SK-N-SH (cell line): ENCODE measurements around the gene MACROD2. TPM values are rescaled to one million over a fixed set of nuclear protein-coding genes. Genes with fewer than 3 reads are reported as not detected.

ENCODE experiments used
- CTCF ChIA-PET: fragments of 300-600, 350-600 bp; formaldehyde crosslinking; extraction: SDS; loops from one replicate; lab custom pipeline; 2021; lab: Yijun Ruan, JAX
- POLR2A ChIA-PET: fragments of 350-600 bp; sonication (Branson Sonifier 250); formaldehyde crosslinking; extraction: SDS; loops from one replicate; lab custom pipeline; 2020; ENCODE audit warnings: antibody characterized with exemption, inconsistent platforms; lab: Yijun Ruan, JAX
- DNase-seq: peaks from one replicate; pipeline ENCODE4 v3.0.0; 2012
- H2AFZ ChIP-seq: fragments of 200-600 bp; sonication (generic); 2 replicates; pipeline ENCODE4 v1.8.1; 2016; ENCODE audit warnings: antibody characterized with exemption, mild to moderate bottlenecking, low read depth
- H3F3A ChIP-seq: fragments of 200-600 bp; sonication (generic); replicated peaks from 2 replicates; pipeline ENCODE3; 2016; ENCODE audit warnings: antibody characterized with exemption, mild to moderate bottlenecking; ENCODE audit not compliant: insufficient read depth
- H3K27ac ChIP-seq, 2 experiments: fragments of 200-500 bp in 1 of 2; fragments of 200-600 bp in 1 of 2; sonication (Bioruptor generic) in 1 of 2; sonication (generic), shearing (Covaris generic) in 1 of 2; 2 replicates each; pipeline versions ENCODE4 v1.5.1 to v1.6.1; 2014 to 2016; ENCODE audit warnings: low read depth in 2 of 2, inconsistent platforms in 1 of 2, low read length in 1 of 2, mild to moderate bottlenecking in 1 of 2, mixed read lengths in 1 of 2
- H3K27me3 ChIP-seq: fragments of 200-600 bp; sonication (generic), shearing (Covaris generic); 2 replicates; pipeline ENCODE4 v1.6.1; 2016; ENCODE audit warnings: mixed run types; ENCODE audit not compliant: insufficient read depth
- H3K36me3 ChIP-seq, 2 experiments: fragments of 200-500 bp in 1 of 2; fragments of 200-600 bp in 1 of 2; sonication (Bioruptor generic) in 1 of 2; sonication (generic) in 1 of 2; replicated peaks in 1 of 2; 2 replicates each; pipeline versions ENCODE3 to v1.5.1; 2014 to 2016; ENCODE audit warnings: low read length in 1 of 2, mild to moderate bottlenecking in 1 of 2; ENCODE audit not compliant: insufficient read depth in 2 of 2, control insufficient read depth in 1 of 2
- H3K4me1 ChIP-seq, 2 experiments: fragments of 200-500 bp in 1 of 2; fragments of 200-600 bp in 1 of 2; sonication (Bioruptor generic) in 1 of 2; sonication (generic), shearing (Covaris generic) in 1 of 2; 2 replicates each; pipeline versions ENCODE4 v1.5.1 to v1.6.1; 2014 to 2016; ENCODE audit warnings: low read depth in 1 of 2, low read length in 1 of 2, mixed run types in 1 of 2; ENCODE audit not compliant: insufficient read depth in 2 of 2, control insufficient read depth in 1 of 2
- H3K4me2 ChIP-seq: fragments of 200-600 bp; sonication (generic), shearing (Covaris generic); 2 replicates; pipeline ENCODE4 v1.6.1; 2017; ENCODE audit warnings: mixed run types
- H3K4me3 ChIP-seq, 2 experiments: fragments of 200-500 bp in 1 of 2; fragments of 200-600 bp in 1 of 2; sonication (Bioruptor generic) in 1 of 2; sonication (generic), shearing (Covaris generic) in 1 of 2; 2 replicates each; pipeline versions ENCODE4 v1.5.1 to v1.8.1; 2014 to 2016; ENCODE audit warnings: low read depth in 2 of 2, inconsistent platforms in 1 of 2, low read length in 1 of 2, mild to moderate bottlenecking in 1 of 2, mixed read lengths in 1 of 2, moderate library complexity in 1 of 2
- H3K79me2 ChIP-seq: fragments of 200-600 bp; sonication (generic); 2 replicates; pipeline ENCODE4 v1.8.1; 2017; ENCODE audit warnings: mild to moderate bottlenecking; ENCODE audit not compliant: insufficient read depth
- H3K9ac ChIP-seq: fragments of 200-600 bp; sonication (generic); 2 replicates; pipeline ENCODE4 v1.6.1; 2017; ENCODE audit warnings: mixed run types
- H3K9me2 ChIP-seq: fragments of 200-600 bp; sonication (generic); 2 replicates; pipeline ENCODE4 v1.6.1; 2017; ENCODE audit warnings: mixed run types
- H3K9me3 ChIP-seq: fragments of 200-600 bp; sonication (generic); 2 replicates; pipeline ENCODE4 v1.6.1; 2017; ENCODE audit warnings: mixed run types, mild to moderate bottlenecking, moderate library complexity
- H4K20me1 ChIP-seq: fragments of 200-600 bp; sonication (generic); 2 replicates; pipeline ENCODE4 v1.6.1; 2017; ENCODE audit warnings: mild to moderate bottlenecking, mixed run types; ENCODE audit not compliant: insufficient read depth
- CHD2 ChIP-seq: fragments of 150-350 bp; IDR thresholded peaks from 2 replicates; pipeline ENCODE4 v1.6.1; 2018; ENCODE audit warnings: low read length; ENCODE audit not compliant: partially characterized antibody
- EP300 ChIP-seq, 2 experiments: IDR thresholded peaks; 2 replicates each; pipeline versions ENCODE4 v1.4.0 to v1.6.1; 2012; ENCODE audit warnings: borderline replicate concordance in 1 of 2, low read depth in 1 of 2, low read length in 1 of 2
- EZH2phosphoT487 ChIP-seq: fragments of 200-600 bp; sonication (generic); IDR thresholded peaks from 2 replicates; pipeline ENCODE4 v1.6.1; 2017; ENCODE audit warnings: low read depth, mixed run types, mild to moderate bottlenecking, antibody characterized with exemption, moderate library complexity, borderline replicate concordance
- FOSL2 ChIP-seq: IDR thresholded peaks from 2 replicates; pipeline ENCODE4 v1.4.0; 2012; ENCODE audit warnings: low read depth, mild to moderate bottlenecking, moderate library complexity, borderline replicate concordance
- MEF2A ChIP-seq: IDR thresholded peaks from 2 replicates; pipeline ENCODE4 v1.4.0; 2012; ENCODE audit warnings: low read depth, borderline replicate concordance
- POLR2AphosphoS5 ChIP-seq: IDR thresholded peaks from 2 replicates; pipeline ENCODE4 v1.6.1; 2012; ENCODE audit warnings: low read depth, low read length
- SMC3 ChIP-seq: IDR thresholded peaks from 2 replicates; pipeline ENCODE4 v1.6.1; 2012; ENCODE audit warnings: low read depth, low read length, improper control_type of control experiment
- TEAD4 ChIP-seq: IDR thresholded peaks from 2 replicates; pipeline ENCODE4 v1.4.0; 2012; ENCODE audit warnings: mild to moderate bottlenecking, borderline replicate concordance; ENCODE audit not compliant: insufficient read depth
- YY1 ChIP-seq: IDR thresholded peaks from 2 replicates; pipeline ENCODE4 v1.4.0; 2012; ENCODE audit warnings: low read depth, mild to moderate bottlenecking
- WGBS: methylation state at CpG from one replicate; pipeline ENCODE4 v1.1.6; 2017; ENCODE audit warnings: low lambda C conversion rate; 5-methylcytosine and 5-hydroxymethylcytosine counted together
- polyA plus RNA-seq, 3 experiments: library from polyadenylated mRNA; depleted of rRNA; stranded (reverse); fragments of >200 nt; gene quantifications; 2 replicates each; pipeline ENCODE4 v1.2.3, GENCODE V29; 2012
- TF ChIP-seq, protein P1 (sequence below): fragments of 150-350 bp; IDR thresholded peaks from 2 replicates; pipeline ENCODE4 v1.6.1; 2017; ENCODE audit warnings: antibody characterized with exemption, low read length, low read depth, borderline replicate concordance
- TF ChIP-seq, protein P2 (sequence below): IDR thresholded peaks from 2 replicates; pipeline ENCODE4 v1.4.0; 2012; ENCODE audit warnings: low read depth, borderline replicate concordance
- TF ChIP-seq, protein P3 (sequence below): IDR thresholded peaks from 2 replicates; pipeline ENCODE4 v1.4.0; 2012; ENCODE audit warnings: low read depth, borderline replicate concordance

The MACROD2 gene
- polyA plus RNA-seq, 1 of the 3 experiments (the other 2 are of a cell fraction), result 0.33 TPM

DNA sequence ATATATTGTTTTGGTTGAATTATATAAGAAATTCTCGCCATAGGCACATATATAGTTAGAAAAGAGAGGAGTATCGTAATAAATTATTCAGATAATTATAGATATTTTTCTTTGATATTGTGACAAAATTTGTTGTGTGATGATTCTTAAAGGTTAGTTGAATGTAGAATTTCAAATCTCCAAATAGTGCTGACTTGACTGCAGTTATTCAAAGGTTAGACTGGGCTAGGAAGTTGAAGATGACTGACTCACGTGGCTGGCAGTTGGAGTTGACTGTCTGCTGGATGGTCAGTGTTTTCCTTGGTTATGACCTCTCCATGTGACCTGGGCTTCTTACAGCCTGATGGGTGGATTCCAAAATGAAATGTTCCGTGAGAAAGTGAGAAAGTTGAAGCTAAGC lies 286.8 kb downstream of the MACROD2 start (continued):
- TF ChIP-seq, protein P1, sequence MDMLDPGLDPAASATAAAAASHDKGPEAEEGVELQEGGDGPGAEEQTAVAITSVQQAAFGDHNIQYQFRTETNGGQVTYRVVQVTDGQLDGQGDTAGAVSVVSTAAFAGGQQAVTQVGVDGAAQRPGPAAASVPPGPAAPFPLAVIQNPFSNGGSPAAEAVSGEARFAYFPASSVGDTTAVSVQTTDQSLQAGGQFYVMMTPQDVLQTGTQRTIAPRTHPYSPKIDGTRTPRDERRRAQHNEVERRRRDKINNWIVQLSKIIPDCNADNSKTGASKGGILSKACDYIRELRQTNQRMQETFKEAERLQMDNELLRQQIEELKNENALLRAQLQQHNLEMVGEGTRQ, result no peak
- TF ChIP-seq FOSL2, result no peak
- TF ChIP-seq, protein P2, sequence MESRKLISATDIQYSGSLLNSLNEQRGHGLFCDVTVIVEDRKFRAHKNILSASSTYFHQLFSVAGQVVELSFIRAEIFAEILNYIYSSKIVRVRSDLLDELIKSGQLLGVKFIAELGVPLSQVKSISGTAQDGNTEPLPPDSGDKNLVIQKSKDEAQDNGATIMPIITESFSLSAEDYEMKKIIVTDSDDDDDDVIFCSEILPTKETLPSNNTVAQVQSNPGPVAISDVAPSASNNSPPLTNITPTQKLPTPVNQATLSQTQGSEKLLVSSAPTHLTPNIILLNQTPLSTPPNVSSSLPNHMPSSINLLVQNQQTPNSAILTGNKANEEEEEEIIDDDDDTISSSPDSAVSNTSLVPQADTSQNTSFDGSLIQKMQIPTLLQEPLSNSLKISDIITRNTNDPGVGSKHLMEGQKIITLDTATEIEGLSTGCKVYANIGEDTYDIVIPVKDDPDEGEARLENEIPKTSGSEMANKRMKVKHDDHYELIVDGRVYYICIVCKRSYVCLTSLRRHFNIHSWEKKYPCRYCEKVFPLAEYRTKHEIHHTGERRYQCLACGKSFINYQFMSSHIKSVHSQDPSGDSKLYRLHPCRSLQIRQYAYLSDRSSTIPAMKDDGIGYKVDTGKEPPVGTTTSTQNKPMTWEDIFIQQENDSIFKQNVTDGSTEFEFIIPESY, result no peak
- no peak for TF ChIP-seq CHD2
- TF ChIP-seq EP300 (IDR thresholded peaks at IDR 0.05; ENCODE audit: borderline replicate concordance in 1 of 2, low read depth in 1 of 2, low read length in 1 of 2), result no peak
- TF ChIP-seq SMC3, result no peak

DNA sequence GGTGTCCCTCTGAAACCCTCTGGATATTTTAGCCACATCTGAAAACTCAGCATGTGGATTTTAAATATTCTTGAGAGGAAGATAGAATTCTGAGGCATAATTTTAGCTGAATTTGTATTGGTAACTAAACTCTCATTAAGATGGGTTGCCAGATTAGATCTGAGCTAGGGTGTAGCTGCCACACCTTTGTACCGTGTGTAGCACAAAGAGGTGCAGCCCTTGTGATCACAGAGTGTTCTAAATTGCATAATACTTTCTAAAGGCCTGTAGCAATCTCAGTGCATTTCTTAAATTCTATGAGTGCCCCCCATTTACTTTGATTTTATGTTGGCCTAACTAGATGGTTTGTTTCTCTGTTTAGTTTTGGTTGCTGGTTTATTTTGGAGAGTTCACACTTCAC lies 289.1 kb downstream of the MACROD2 start:
- Histone ChIP-seq H3K36me3 (no peaks in the 10 kb centered on the region), H3K79me2 (no peaks in the 10 kb centered on the region), H3K4me3 (no peak overlapping the region), H3K9me3 (no peaks in the 10 kb centered on the region), H3K4me2 (no peak overlapping the region), H2AFZ (no peak overlapping the region), H4K20me1 (no peaks in the 10 kb centered on the region), H3K9ac (no peak overlapping the region), H3K4me1 (no peaks in the 10 kb centered on the region), H3K27ac (no peak overlapping the region), H3K27me3 (no peaks in the 10 kb centered on the region), H3K9me2 (no peaks in the 10 kb centered on the region), H3F3A (no peaks in the 10 kb centered on the region)
- 81% methylated on average over 1 of the region's 1 CpG for WGBS
- DNase-seq, result no peak
- ChIA-PET POLR2A (no interaction called here), CTCF (no interaction called here)
- TF ChIP-seq YY1 (no peak), MEF2A (no peak), TEAD4 (no peak), POLR2AphosphoS5 (no peak), EZH2phosphoT487 (no peak)
- TF ChIP-seq, protein P3, sequence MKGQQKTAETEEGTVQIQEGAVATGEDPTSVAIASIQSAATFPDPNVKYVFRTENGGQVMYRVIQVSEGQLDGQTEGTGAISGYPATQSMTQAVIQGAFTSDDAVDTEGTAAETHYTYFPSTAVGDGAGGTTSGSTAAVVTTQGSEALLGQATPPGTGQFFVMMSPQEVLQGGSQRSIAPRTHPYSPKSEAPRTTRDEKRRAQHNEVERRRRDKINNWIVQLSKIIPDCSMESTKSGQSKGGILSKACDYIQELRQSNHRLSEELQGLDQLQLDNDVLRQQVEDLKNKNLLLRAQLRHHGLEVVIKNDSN, result no peak
